IPS-18a (cell line): Measurements from ENCODE around the gene COLEC12.

Experiments used
- H3K27ac ChIP-seq: one replicate; pipeline ENCODE4 v1.5.1; 2013; ENCODE audit warnings: low read length
- H3K27me3 ChIP-seq: one replicate; pipeline ENCODE4 v1.6.1; 2013; ENCODE audit warnings: mild to moderate bottlenecking, low read length; ENCODE audit not compliant: control insufficient read depth, insufficient read depth
- H3K36me3 ChIP-seq: one replicate; pipeline ENCODE4 v1.6.1; 2013; ENCODE audit warnings: low read depth, low read length; ENCODE audit not compliant: control insufficient read depth
- H3K4me1 ChIP-seq: one replicate; pipeline ENCODE4 v1.6.1; 2013; ENCODE audit warnings: low read depth, low read length; ENCODE audit not compliant: control insufficient read depth
- H3K4me3 ChIP-seq: one replicate; pipeline ENCODE4 v1.5.1; 2013; ENCODE audit warnings: low read length
- H3K9ac ChIP-seq: one replicate; pipeline ENCODE4 v1.6.1; 2013; ENCODE audit warnings: mild to moderate bottlenecking, low read length, moderate library complexity
- H3K9me3 ChIP-seq: one replicate; pipeline ENCODE4 v1.6.1; 2013; ENCODE audit warnings: low read depth, low read length; ENCODE audit not compliant: control insufficient read depth

Gene COLEC12

GRCh38 chr18:500632-501405 lies at the start of gene COLEC12:
TSS of gene COLEC12 (minus strand) at chr18:500701. CDS start at chr18:500514, 187 bp downstream.
- no peak within 1 kb of the TSS for H3K27ac ChIP-seq
- H3K4me1 ChIP-seq: peaks cover 10% of the 10 kb centered on the region
- peaks cover 65% of the 10 kb centered on the region for H3K27me3 ChIP-seq
- no peaks in the 10 kb centered on the region for H3K9me3 ChIP-seq
- no peaks in the 10 kb centered on the region for H3K36me3 ChIP-seq
- H3K4me3 ChIP-seq: peak within 1 kb of the TSS; percentile 70
- H3K9ac ChIP-seq: no peak within 1 kb of the TSS

- Histone ChIP-seq H3K27ac (no peak overlapping the region), H3K4me3 (no peak overlapping the region), H3K9ac (no peak overlapping the region), H3K27me3 (no peaks in the 10 kb centered on the region), H3K36me3 (no peaks in the 10 kb centered on the region), H3K4me1 (no peaks in the 10 kb centered on the region), H3K9me3 (no peaks in the 10 kb centered on the region)
These were observed 49.5 kb upstream of the COLEC12 start for GRCh38 chr18:549967-550366.

GRCh38 chr18:543447-544078 lies 43.1 kb upstream of the COLEC12 start:
- H3K4me1 ChIP-seq: no peaks in the 10 kb centered on the region
- H3K27ac ChIP-seq: no peak overlapping the region
- no peak overlapping the region for H3K9ac ChIP-seq
- H3K4me3 ChIP-seq: no peak overlapping the region
- H3K36me3 ChIP-seq: no peaks in the 10 kb centered on the region
- no peaks in the 10 kb centered on the region for H3K27me3 ChIP-seq
- H3K9me3 ChIP-seq: no peaks in the 10 kb centered on the region

GRCh38 chr18:533995-534601 lies 33.6 kb upstream of the COLEC12 start:
- no peaks in the 10 kb centered on the region for H3K9me3 ChIP-seq
- H3K27me3 ChIP-seq: no peaks in the 10 kb centered on the region
- no peaks in the 10 kb centered on the region for H3K4me1 ChIP-seq
- H3K9ac ChIP-seq: no peak overlapping the region
- H3K36me3 ChIP-seq: no peaks in the 10 kb centered on the region
- no peak overlapping the region for H3K4me3 ChIP-seq
- no peak overlapping the region for H3K27ac ChIP-seq

GRCh38 chr18:532632-533031 lies 32.1 kb upstream of the COLEC12 start:
- H3K36me3 ChIP-seq: no peaks in the 10 kb centered on the region
- no peak overlapping the region for H3K9ac ChIP-seq
- no peak overlapping the region for H3K27ac ChIP-seq
- H3K4me1 ChIP-seq: no peaks in the 10 kb centered on the region
- H3K4me3 ChIP-seq: no peak overlapping the region
- no peaks in the 10 kb centered on the region for H3K9me3 ChIP-seq
- no peaks in the 10 kb centered on the region for H3K27me3 ChIP-seq

- H3K9me3 ChIP-seq: no peaks in the 10 kb centered on the region
- H3K36me3 ChIP-seq: no peaks in the 10 kb centered on the region
- H3K27ac ChIP-seq: no peak overlapping the region
- no peaks in the 10 kb centered on the region for H3K27me3 ChIP-seq
- H3K4me1 ChIP-seq: no peaks in the 10 kb centered on the region
- no peak overlapping the region for H3K4me3 ChIP-seq
- H3K9ac ChIP-seq: no peak overlapping the region
These were observed 31.5 kb upstream of the COLEC12 start for GRCh38 chr18:532018-532417.

GRCh38 chr18:527146-527545 lies 26.6 kb upstream of the COLEC12 start:
- no peak overlapping the region for H3K27ac ChIP-seq
- H3K9ac ChIP-seq: no peak overlapping the region
- H3K36me3 ChIP-seq: no peaks in the 10 kb centered on the region
- H3K4me3 ChIP-seq: no peak overlapping the region
- no peaks in the 10 kb centered on the region for H3K4me1 ChIP-seq
- H3K27me3 ChIP-seq: no peaks in the 10 kb centered on the region
- H3K9me3 ChIP-seq: no peaks in the 10 kb centered on the region

- Histone ChIP-seq H3K9ac (no peak overlapping the region), H3K4me1 (no peaks in the 10 kb centered on the region), H3K9me3 (no peaks in the 10 kb centered on the region), H3K27me3 (no peaks in the 10 kb centered on the region), H3K36me3 (no peaks in the 10 kb centered on the region), H3K27ac (no peak overlapping the region), H3K4me3 (no peak overlapping the region)
These were observed 26.2 kb upstream of the COLEC12 start for GRCh38 chr18:526681-527080.

- H3K27ac ChIP-seq: no peak overlapping the region
- H3K9me3 ChIP-seq: no peaks in the 10 kb centered on the region
- H3K9ac ChIP-seq: no peak overlapping the region
- no peak overlapping the region for H3K4me3 ChIP-seq
- H3K4me1 ChIP-seq: no peaks in the 10 kb centered on the region
- H3K27me3 ChIP-seq: no peaks in the 10 kb centered on the region
- no peaks in the 10 kb centered on the region for H3K36me3 ChIP-seq
These were observed 24.7 kb upstream of the COLEC12 start for GRCh38 chr18:525036-525797.

GRCh38 chr18:524466-524865 lies 24.0 kb upstream of the COLEC12 start:
- no peak overlapping the region for H3K27ac ChIP-seq
- no peaks in the 10 kb centered on the region for H3K9me3 ChIP-seq
- H3K36me3 ChIP-seq: no peaks in the 10 kb centered on the region
- H3K27me3 ChIP-seq: no peaks in the 10 kb centered on the region
- no peak overlapping the region for H3K4me3 ChIP-seq
- H3K9ac ChIP-seq: no peak overlapping the region
- H3K4me1 ChIP-seq: no peaks in the 10 kb centered on the region

- no peaks in the 10 kb centered on the region for H3K4me1 ChIP-seq
- no peaks in the 10 kb centered on the region for H3K36me3 ChIP-seq
- H3K27ac ChIP-seq: no peak overlapping the region
- no peak overlapping the region for H3K4me3 ChIP-seq
- H3K9me3 ChIP-seq: no peaks in the 10 kb centered on the region
- no peaks in the 10 kb centered on the region for H3K27me3 ChIP-seq
- no peak overlapping the region for H3K9ac ChIP-seq
These were observed 23.1 kb upstream of the COLEC12 start for GRCh38 chr18:523561-523960.
